Left kidney (tissue), 2 donors: ENCODE results near the gene DYNC1H1. TPM values are rescaled to one million over a fixed set of nuclear protein-coding genes. Genes with fewer than 3 reads are reported as not detected.

Experiments
- DNase-seq: peaks from one replicate; pipeline ENCODE4 v3.0.0-alpha.2; 2013
- polyA plus RNA-seq: library from polyadenylated mRNA; unstranded; fragments of 120-200 nt; gene quantifications from one replicate; pipeline ENCODE4 v1.2.1, GENCODE V29; 2013; ENCODE audit not compliant: insufficient read length

The DYNC1H1 gene
- polyA plus RNA-seq, 1 donor, result 368 TPM

GRCh38 chr14:102037686-102038085 lies 73.3 kb downstream of the DYNC1H1 start:
- DNase-seq, result no peak

- DNase-seq, result no peak
Observed at GRCh38 chr14:102039157-102039556, 74.8 kb downstream of the DYNC1H1 start.

- DNase-seq, result no peak
Observed at GRCh38 chr14:102040153-102040552, 75.8 kb downstream of the DYNC1H1 start.

- DNase-seq, result no peak
Observed at GRCh38 chr14:102042699-102043098, 78.3 kb downstream of the DYNC1H1 start.

GRCh38 chr14:102043251-102044025 lies 79.1 kb downstream of the DYNC1H1 start:
- DNase-seq, result no peak

GRCh38 chr14:102044566-102044965 lies 80.2 kb downstream of the DYNC1H1 start:
- no peak for DNase-seq

- DNase-seq, result peak; percentile 68
Observed at GRCh38 chr14:102046337-102047278, 82.2 kb downstream of the DYNC1H1 start.

- DNase-seq, result no peak
Observed at GRCh38 chr14:102047808-102048540, 83.6 kb downstream of the DYNC1H1 start.

GRCh38 chr14:102049258-102050025 lies 85.1 kb downstream of the DYNC1H1 start:
- no peak for DNase-seq

GRCh38 chr14:102050026-102050405 lies 85.6 kb downstream of the DYNC1H1 start:
- DNase-seq, result no peak

- DNase-seq, result no peak
Observed at GRCh38 chr14:102050625-102051024, 86.3 kb downstream of the DYNC1H1 start.

GRCh38 chr14:102052522-102052921 lies 88.1 kb downstream of the DYNC1H1 start:
- DNase-seq, result no peak

GRCh38 chr14:102055181-102055901 lies 91.0 kb downstream of the DYNC1H1 start:
- DNase-seq, result no peak

- DNase-seq, result no peak
Observed at GRCh38 chr14:102056694-102057442, 92.5 kb downstream of the DYNC1H1 start.

GRCh38 chr14:102057480-102058114 lies 93.2 kb downstream of the DYNC1H1 start:
- DNase-seq, result no peak

- no peak for DNase-seq
Observed at GRCh38 chr14:102058146-102058545, 93.8 kb downstream of the DYNC1H1 start.

- peak; percentile 50 for DNase-seq
Observed at GRCh38 chr14:102058961-102059360, 94.6 kb downstream of the DYNC1H1 start.

- peak; percentile 83 for DNase-seq
Observed at GRCh38 chr14:102063109-102063807, 98.9 kb downstream of the DYNC1H1 start.
